ENCODE data around the gene TENM4.

- TF ChIP-seq, protein P1, sequence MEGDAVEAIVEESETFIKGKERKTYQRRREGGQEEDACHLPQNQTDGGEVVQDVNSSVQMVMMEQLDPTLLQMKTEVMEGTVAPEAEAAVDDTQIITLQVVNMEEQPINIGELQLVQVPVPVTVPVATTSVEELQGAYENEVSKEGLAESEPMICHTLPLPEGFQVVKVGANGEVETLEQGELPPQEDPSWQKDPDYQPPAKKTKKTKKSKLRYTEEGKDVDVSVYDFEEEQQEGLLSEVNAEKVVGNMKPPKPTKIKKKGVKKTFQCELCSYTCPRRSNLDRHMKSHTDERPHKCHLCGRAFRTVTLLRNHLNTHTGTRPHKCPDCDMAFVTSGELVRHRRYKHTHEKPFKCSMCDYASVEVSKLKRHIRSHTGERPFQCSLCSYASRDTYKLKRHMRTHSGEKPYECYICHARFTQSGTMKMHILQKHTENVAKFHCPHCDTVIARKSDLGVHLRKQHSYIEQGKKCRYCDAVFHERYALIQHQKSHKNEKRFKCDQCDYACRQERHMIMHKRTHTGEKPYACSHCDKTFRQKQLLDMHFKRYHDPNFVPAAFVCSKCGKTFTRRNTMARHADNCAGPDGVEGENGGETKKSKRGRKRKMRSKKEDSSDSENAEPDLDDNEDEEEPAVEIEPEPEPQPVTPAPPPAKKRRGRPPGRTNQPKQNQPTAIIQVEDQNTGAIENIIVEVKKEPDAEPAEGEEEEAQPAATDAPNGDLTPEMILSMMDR (IDR thresholded peaks at IDR 0.05): no peak
- no peak for TF ChIP-seq POLR2A (IDR thresholded peaks at IDR 0.05)
Measured at GRCh38 chr11:79453617-79454016, 12.8 kb upstream of the TENM4 start.

All from heart left ventricle (tissue), 13 donors.